DMS114 treated with DMSO at 0.1 percent for 48 hours (cell line): ENCODE results near the gene SDR39U1.

ENCODE experiments used
- DNase-seq: peaks from one replicate; lab custom pipeline; 2025; ENCODE audit not compliant: unreplicated experiment; lab: John Stamatoyannopoulos, UW

The SDR39U1 gene

DNA sequence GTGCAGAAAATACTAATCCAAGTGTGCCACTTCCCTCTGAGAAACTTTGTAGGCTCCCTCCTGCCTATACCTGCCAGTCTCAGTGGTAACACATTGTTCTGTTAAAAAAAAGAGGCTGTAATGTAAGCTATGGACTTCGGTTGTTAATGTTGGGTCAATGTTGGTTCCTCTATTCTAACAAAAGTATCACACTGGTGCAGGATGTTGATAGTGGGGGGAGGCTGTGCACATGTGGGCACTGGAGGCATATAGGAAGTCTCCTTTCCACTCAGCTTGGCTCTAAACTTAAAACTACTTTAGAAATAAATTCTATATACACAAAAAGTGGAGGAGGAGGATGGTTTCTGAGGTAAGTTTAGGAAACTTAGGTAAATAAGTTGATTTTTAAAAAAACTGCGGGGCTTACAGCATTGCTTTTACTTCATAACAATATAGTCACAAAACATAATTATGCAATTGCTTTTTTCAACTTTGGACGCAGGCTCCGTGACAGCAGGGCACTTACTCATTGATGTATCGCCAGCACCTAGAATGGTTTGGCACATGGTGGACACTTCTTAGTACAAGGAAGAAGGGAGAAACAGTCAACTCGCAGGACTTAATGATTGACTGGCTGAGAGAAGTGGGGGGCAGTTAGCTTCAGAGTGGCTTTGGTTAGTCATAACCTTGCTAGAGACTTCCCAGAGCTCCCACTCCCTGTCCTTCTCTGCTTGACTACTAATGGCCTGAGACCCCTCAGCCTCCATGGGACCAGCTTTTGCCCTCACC, 51.7 kb downstream of the SDR39U1 start:
- DNase-seq, result no peak
